Memory B cell (primary cell): ENCODE measurements around the gene CFAP44.
"Not testable (repeated sequence)": the region's sequence is repeated elsewhere in the genome, so short reads cannot be mapped to it uniquely, and the experiment has no call there.

Experiments
- ATAC-seq: fragments of 150-1000 bp; cut with Tn5 transposase; 2 replicates; pipeline ENCODE4 v1.10.0; 2021; ENCODE audit warnings: low read depth, mild to moderate bottlenecking, moderate library complexity
- DNase-seq, 2 donors: peaks; one replicate each; pipeline ENCODE4 v3.0.0; 2022; ENCODE audit warnings: low spot score in 2 of 2
- H3K27ac Mint-ChIP-seq: one replicate; pipeline ENCODE4 v1.8.0; 2022; ENCODE audit warnings: mild to moderate bottlenecking, moderate library complexity, mixed read lengths
- H3K27me3 Mint-ChIP-seq: one replicate; pipeline ENCODE4 v1.8.0; 2022; ENCODE audit warnings: mixed read lengths
- H3K36me3 Mint-ChIP-seq: one replicate; pipeline ENCODE4 v1.8.0; 2022; ENCODE audit warnings: mild to moderate bottlenecking, mixed read lengths
- H3K4me1 Mint-ChIP-seq: one replicate; pipeline ENCODE4 v1.8.0; 2022; ENCODE audit warnings: mixed read lengths
- H3K4me3 Mint-ChIP-seq: one replicate; pipeline ENCODE4 v1.8.0; 2022; ENCODE audit warnings: mild to moderate bottlenecking, moderate library complexity, mixed read lengths
- H3K9me3 Mint-ChIP-seq: one replicate; pipeline ENCODE4 v1.8.0; 2022; ENCODE audit warnings: mixed read lengths

The CFAP44 gene

GRCh38 chr3:113441051-113441770 lies at the start of gene CFAP44:
CFAP44 (minus strand) TSS chr3:113441493; CDS start chr3:113433664, 7,829 bp downstream.
- Mint-ChIP-seq H3K27me3 (no peaks in the 10 kb centered on the region), H3K9me3 (no peaks in the 10 kb centered on the region), H3K4me1 (no peaks in the 10 kb centered on the region), H3K4me3 (peak within 1 kb of the TSS; percentile 60), H3K27ac (peak within 1 kb of the TSS; percentile 2), H3K36me3 (peaks cover 9% of the 10 kb centered on the region)
- ATAC-seq = peak; percentile 91
- DNase-seq = peak; percentile 41 to 54

GRCh38 chr3:113485161-113485609 lies 43.9 kb upstream of the CFAP44 start:
- ATAC-seq = no peak

GRCh38 chr3:113468539-113468938 lies 27.2 kb upstream of the CFAP44 start:
- Mint-ChIP-seq H3K36me3 (peaks cover 36% of the 10 kb centered on the region), H3K27ac (peak overlapping the region; percentile 19), H3K4me3 (peak overlapping the region; percentile 78), H3K27me3 (no peaks in the 10 kb centered on the region), H3K9me3 (no peaks in the 10 kb centered on the region), H3K4me1 (peaks cover 12% of the 10 kb centered on the region)
- ATAC-seq = no peak
- DNase-seq = no peak

More at GRCh38 chr3:113485161-113485609, 43.9 kb upstream of the CFAP44 start:
- DNase-seq = no peak
- H3K4me3 Mint-ChIP-seq = no peak overlapping the region
- H3K36me3 Mint-ChIP-seq = peaks cover 21% of the 10 kb centered on the region
- no peak overlapping the region for H3K27ac Mint-ChIP-seq
- peaks cover 3% of the 10 kb centered on the region for H3K4me1 Mint-ChIP-seq
- no peaks in the 10 kb centered on the region for H3K9me3 Mint-ChIP-seq
- no peaks in the 10 kb centered on the region for H3K27me3 Mint-ChIP-seq

- Mint-ChIP-seq H3K4me3 (no peak overlapping the region), H3K36me3 (peaks cover 58% of the 10 kb centered on the region), H3K27ac (no peak overlapping the region), H3K27me3 (no peaks in the 10 kb centered on the region), H3K9me3 (no peaks in the 10 kb centered on the region), H3K4me1 (no peaks in the 10 kb centered on the region)
- no peak for DNase-seq
- ATAC-seq = no peak
These were observed 20.2 kb upstream of the CFAP44 start for GRCh38 chr3:113461488-113461887.

- H3K27me3 Mint-ChIP-seq, H3K9me3 Mint-ChIP-seq, ATAC-seq, DNase-seq, H3K27ac Mint-ChIP-seq, H3K4me1 Mint-ChIP-seq, H3K4me3 Mint-ChIP-seq: not testable (repeated sequence)
- peaks cover 49% of the 10 kb centered on the region for H3K36me3 Mint-ChIP-seq
These were observed 17.3 kb upstream of the CFAP44 start for GRCh38 chr3:113458554-113458953.

- Mint-ChIP-seq H3K27ac (no peak overlapping the region), H3K27me3 (no peaks in the 10 kb centered on the region), H3K36me3 (peaks cover 43% of the 10 kb centered on the region), H3K4me3 (no peak overlapping the region), H3K9me3 (no peaks in the 10 kb centered on the region), H3K4me1 (peaks cover 2% of the 10 kb centered on the region)
- DNase-seq (no peak), ATAC-seq (no peak)
These were observed 14.2 kb upstream of the CFAP44 start for GRCh38 chr3:113455446-113455845.

- DNase-seq (no peak), ATAC-seq (no peak)
- H3K4me3 Mint-ChIP-seq = no peak overlapping the region
These were observed 13.3 kb upstream of the CFAP44 start for GRCh38 chr3:113454630-113455029.

GRCh38 chr3:113454057-113454456 lies 12.8 kb upstream of the CFAP44 start:
- H3K27me3 Mint-ChIP-seq = no peaks in the 10 kb centered on the region
- no peak overlapping the region for H3K27ac Mint-ChIP-seq
- H3K9me3 Mint-ChIP-seq = no peaks in the 10 kb centered on the region
- H3K36me3 Mint-ChIP-seq = peaks cover 33% of the 10 kb centered on the region
- H3K4me1 Mint-ChIP-seq = peaks cover 2% of the 10 kb centered on the region
- no peak overlapping the region for H3K4me3 Mint-ChIP-seq
- no peak for ATAC-seq
- DNase-seq = no peak

More at GRCh38 chr3:113454630-113455029, 13.3 kb upstream of the CFAP44 start:
- no peaks in the 10 kb centered on the region for H3K27me3 Mint-ChIP-seq
- H3K9me3 Mint-ChIP-seq = no peaks in the 10 kb centered on the region
- peaks cover 2% of the 10 kb centered on the region for H3K4me1 Mint-ChIP-seq
- H3K36me3 Mint-ChIP-seq = peaks cover 36% of the 10 kb centered on the region
- H3K27ac Mint-ChIP-seq = no peak overlapping the region

- Mint-ChIP-seq H3K4me3 (no peak overlapping the region), H3K36me3 (peaks cover 28% of the 10 kb centered on the region), H3K27me3 (no peaks in the 10 kb centered on the region), H3K9me3 (no peaks in the 10 kb centered on the region), H3K27ac (no peak overlapping the region), H3K4me1 (peaks cover 2% of the 10 kb centered on the region)
- no peak for DNase-seq
- no peak for ATAC-seq
These were observed 9.6 kb upstream of the CFAP44 start for GRCh38 chr3:113450911-113451310.

- Mint-ChIP-seq H3K36me3 (peaks cover 11% of the 10 kb centered on the region), H3K27ac (no peak overlapping the region), H3K4me3 (no peak overlapping the region), H3K27me3 (no peaks in the 10 kb centered on the region), H3K4me1 (no peaks in the 10 kb centered on the region), H3K9me3 (no peaks in the 10 kb centered on the region)
- DNase-seq = no peak
- ATAC-seq = no peak
These were observed 1.7 kb downstream of the CFAP44 start for GRCh38 chr3:113439606-113440005.

GRCh38 chr3:113438224-113438623 lies 3.1 kb downstream of the CFAP44 start:
- Mint-ChIP-seq H3K27me3 (no peaks in the 10 kb centered on the region), H3K4me3 (no peak overlapping the region), H3K9me3 (no peaks in the 10 kb centered on the region), H3K36me3 (peaks cover 12% of the 10 kb centered on the region), H3K27ac (no peak overlapping the region), H3K4me1 (no peaks in the 10 kb centered on the region)
- ATAC-seq = no peak
- DNase-seq = no peak

GRCh38 chr3:113437411-113437810 lies 3.9 kb downstream of the CFAP44 start:
- H3K27ac Mint-ChIP-seq = no peak overlapping the region
- no peaks in the 10 kb centered on the region for H3K9me3 Mint-ChIP-seq
- DNase-seq (no peak), ATAC-seq (no peak)
- no peaks in the 10 kb centered on the region for H3K4me1 Mint-ChIP-seq
- H3K4me3 Mint-ChIP-seq = no peak overlapping the region
- peaks cover 12% of the 10 kb centered on the region for H3K36me3 Mint-ChIP-seq
- no peaks in the 10 kb centered on the region for H3K27me3 Mint-ChIP-seq

GRCh38 chr3:113436809-113437208 lies 4.5 kb downstream of the CFAP44 start:
- ATAC-seq (no peak), DNase-seq (no peak)
- Mint-ChIP-seq H3K27me3 (no peaks in the 10 kb centered on the region), H3K36me3 (peaks cover 12% of the 10 kb centered on the region), H3K4me1 (no peaks in the 10 kb centered on the region), H3K9me3 (no peaks in the 10 kb centered on the region), H3K4me3 (no peak overlapping the region), H3K27ac (no peak overlapping the region)

- H3K4me3 Mint-ChIP-seq = no peak overlapping the region
- ATAC-seq = no peak
These were observed 9.5 kb downstream of the CFAP44 start for GRCh38 chr3:113431811-113432210.

GRCh38 chr3:113428581-113428980 lies 12.7 kb downstream of the CFAP44 start:
- peaks cover 11% of the 10 kb centered on the region for H3K9me3 Mint-ChIP-seq
- H3K36me3 Mint-ChIP-seq = peaks cover 41% of the 10 kb centered on the region
- H3K27me3 Mint-ChIP-seq = no peaks in the 10 kb centered on the region
- no peak for DNase-seq
- ATAC-seq = no peak
- peaks cover 4% of the 10 kb centered on the region for H3K4me1 Mint-ChIP-seq
- no peak overlapping the region for H3K4me3 Mint-ChIP-seq
- H3K27ac Mint-ChIP-seq = no peak overlapping the region

More at GRCh38 chr3:113431811-113432210, 9.5 kb downstream of the CFAP44 start:
- no peaks in the 10 kb centered on the region for H3K4me1 Mint-ChIP-seq
- H3K27me3 Mint-ChIP-seq = no peaks in the 10 kb centered on the region
- no peak for DNase-seq
- H3K27ac Mint-ChIP-seq = no peak overlapping the region
- H3K9me3 Mint-ChIP-seq = peaks cover 8% of the 10 kb centered on the region
- peaks cover 26% of the 10 kb centered on the region for H3K36me3 Mint-ChIP-seq
